ENCODE measurements around the gene CCDC107.
"Not testable (repeated sequence)": the region's sequence is repeated elsewhere in the genome, so short reads cannot be mapped to it uniquely, and the experiment has no call there.

Gene CCDC107

DNA sequence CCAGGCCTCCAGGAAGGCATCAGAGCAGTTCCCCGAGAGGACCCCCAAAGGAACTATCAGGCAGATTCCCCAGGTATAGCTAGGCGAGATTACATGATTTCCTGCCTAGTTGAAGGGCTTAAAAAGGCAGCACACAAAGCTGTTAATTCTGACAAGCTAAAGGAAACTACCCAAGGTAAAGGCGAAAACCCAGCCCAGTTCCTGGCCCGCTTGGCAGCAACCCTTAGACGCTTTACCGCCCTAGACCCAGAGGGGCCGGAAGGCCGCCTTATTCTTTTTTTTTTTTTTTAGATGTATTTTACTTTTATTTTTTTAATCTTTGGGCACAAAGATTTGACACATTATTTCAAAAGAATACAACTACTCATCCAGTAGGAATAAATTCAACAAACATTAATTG, 19.3 kb upstream of the CCDC107 start:
- DNase-seq: not testable (repeated sequence)

DNA sequence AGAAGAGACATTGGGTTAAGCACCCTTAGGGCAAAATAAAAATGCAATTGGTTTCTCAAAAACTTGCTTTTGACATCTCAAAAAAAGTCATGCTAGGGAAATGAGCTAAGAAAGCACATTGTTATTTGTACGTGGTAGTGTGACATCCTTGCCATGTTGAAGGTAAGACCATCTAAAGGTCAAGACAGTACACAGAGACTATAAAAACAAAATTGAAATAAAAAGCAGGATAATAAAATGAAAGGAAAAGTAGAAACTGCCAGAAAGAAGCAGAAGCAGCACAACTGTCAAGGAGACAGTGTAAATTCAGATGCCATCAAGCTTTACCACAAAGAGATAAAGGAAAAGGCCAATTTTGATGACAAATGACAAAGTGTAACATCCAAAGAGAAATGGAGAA, 18.9 kb upstream of the CCDC107 start:
- not testable (repeated sequence) for DNase-seq

DNA sequence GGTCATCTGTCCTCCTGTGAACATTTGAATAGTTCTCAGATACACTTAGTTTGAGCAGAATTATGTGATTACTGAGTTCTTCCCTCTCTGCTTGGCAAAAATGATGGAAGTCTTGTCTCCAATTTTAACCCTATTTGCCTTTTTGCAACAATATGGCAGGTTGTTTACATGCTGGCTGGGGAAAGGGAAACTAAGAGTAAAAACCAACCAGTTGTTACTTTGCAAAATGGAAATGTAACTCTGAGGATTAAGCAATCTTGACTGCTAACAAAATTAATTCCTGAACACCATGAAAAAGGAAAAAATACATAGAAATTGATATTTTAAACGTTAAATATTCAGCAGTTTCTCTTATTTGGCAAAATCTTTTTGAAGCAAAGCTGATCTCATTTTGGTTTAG, 18.5 kb upstream of the CCDC107 start:
- DNase-seq: no peak

DNA sequence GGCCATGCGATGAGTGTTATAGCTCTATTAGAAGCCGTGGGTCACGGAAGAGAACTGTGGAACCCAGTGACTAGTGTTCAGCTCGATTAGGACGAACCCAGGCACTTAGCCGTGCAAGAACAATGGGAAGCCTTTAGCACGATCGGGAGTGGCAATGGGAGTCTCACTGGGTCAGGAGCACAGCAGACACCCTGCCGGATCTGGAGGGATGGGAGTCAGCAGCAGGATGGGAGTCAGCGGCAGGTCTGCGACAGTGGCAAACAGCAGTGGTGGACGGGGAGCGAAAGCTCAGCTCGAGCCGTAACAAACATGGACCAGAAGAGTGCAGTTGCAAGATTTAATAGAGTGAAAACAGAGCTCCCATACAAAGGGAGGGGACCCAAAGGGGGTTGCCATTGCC, 17.7 kb upstream of the CCDC107 start:
- not testable (repeated sequence) for DNase-seq

DNA sequence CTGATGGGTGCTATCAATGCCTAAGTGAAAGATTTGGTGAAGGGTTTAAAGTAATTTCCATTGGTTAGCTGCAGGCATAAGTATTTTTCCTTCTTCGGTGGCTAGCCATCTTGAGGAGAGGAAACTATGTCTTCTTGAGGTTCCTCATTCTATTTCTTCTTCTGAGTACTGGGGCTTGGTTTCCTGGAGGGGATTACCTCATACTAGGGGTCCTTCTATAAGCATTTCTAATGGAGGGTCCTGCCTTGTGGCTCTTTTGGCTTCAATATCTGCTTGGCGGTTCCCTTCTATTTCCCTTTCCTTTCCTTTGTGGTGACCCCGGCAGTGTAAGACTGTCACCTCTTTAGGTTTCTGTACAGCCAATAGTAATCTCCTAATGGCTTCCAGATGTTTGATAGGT, 16.6 kb upstream of the CCDC107 start:
- DNase-seq: not testable (repeated sequence)

DNA sequence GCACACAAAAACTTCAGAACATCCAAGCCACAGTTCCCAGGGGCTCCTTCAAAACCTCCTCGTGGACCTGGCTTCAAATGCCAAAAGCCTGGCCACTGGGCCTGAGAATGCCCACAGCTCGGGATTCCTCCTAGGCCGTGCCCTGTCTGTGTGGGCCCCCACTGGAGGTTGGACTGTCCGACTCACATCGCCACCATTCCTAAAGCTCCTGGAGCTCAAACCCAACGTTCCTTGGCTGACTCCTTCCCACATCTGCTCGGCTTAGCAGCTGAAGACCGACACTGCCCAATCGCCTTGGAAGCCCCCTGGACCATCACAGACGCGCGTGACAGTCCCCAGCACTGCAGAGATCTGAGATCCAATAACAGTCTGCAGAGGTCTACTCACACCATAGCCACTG, 15.0 kb upstream of the CCDC107 start:
- no peak for DNase-seq

DNA sequence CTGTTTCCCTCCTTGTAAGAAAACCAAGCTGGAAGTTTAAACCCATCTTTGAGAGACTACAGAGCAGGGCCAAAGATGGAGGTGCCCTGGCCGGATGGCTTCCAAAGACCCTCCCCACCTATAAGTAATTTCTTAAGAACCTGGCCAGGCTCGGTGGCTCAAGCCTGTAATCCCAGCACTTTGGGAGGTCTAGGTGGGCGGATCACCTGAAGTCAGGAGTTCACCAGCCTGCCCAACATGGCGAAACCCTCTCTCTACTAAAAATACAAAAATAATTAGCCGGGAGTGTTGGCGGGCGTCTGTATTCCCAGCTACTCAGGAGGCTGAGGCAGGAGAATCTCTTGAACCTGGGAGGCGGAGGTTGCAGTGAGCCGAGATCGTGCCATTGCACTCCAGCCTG, 12.4 kb upstream of the CCDC107 start:
- DNase-seq: not testable (repeated sequence)

DNA sequence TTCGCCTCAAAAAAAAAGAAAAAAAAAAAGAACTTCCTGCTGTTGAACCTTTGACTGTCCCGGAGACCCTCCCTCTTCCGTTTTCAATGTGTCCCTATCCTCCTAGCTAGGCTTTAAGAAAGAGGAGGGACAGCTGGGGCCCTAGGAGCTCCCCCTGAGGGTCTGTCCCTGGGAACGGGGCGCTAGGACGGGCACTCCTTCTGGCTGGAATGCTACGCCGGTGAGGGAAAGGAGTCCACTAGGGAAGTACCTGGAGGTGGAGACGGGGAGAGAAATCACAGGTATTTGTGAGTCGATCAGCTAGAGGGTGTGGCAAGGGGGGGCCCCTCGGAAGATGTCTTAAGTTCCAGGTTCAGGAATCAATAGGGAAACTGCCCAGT, 11.9 kb upstream of the CCDC107 start:
- peak; percentile 38 for DNase-seq

DNA sequence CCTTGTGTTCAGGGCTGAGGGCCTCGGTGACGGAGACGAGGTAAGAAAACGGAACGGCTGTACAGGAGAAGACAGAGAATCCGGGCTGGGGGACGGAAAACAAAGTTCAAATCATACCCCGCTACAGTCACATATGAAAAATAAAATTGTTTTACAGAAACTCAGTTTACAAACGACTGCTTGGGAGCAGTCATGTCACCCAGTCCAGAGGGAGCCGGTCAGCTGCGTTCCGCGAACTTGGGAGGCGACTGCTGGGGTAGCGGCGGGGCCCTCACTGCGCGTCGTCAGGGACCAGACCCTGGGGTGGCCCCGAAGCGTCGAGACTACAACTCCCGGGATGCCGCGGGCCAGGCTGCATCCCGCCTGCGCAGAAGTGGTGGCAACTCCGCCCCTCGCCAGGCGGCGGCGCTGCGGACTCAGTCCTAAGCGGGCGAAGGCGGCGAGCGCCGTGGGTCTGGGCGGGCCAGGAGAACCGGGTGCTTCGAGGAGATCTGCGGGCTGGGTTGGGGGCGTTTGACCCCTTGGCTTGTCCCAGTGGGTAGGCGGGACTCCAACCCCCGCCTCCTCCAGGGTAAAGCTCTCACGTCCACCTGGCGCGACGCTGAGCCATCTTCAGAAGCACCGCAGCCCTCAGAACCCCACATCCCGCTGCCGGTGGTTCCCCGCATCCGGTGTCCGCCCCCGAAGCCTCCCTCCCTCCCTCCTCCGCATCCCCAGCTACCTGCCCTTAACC, 11.4 kb upstream of the CCDC107 start:
- DNase-seq: peak; percentile 89

DNA sequence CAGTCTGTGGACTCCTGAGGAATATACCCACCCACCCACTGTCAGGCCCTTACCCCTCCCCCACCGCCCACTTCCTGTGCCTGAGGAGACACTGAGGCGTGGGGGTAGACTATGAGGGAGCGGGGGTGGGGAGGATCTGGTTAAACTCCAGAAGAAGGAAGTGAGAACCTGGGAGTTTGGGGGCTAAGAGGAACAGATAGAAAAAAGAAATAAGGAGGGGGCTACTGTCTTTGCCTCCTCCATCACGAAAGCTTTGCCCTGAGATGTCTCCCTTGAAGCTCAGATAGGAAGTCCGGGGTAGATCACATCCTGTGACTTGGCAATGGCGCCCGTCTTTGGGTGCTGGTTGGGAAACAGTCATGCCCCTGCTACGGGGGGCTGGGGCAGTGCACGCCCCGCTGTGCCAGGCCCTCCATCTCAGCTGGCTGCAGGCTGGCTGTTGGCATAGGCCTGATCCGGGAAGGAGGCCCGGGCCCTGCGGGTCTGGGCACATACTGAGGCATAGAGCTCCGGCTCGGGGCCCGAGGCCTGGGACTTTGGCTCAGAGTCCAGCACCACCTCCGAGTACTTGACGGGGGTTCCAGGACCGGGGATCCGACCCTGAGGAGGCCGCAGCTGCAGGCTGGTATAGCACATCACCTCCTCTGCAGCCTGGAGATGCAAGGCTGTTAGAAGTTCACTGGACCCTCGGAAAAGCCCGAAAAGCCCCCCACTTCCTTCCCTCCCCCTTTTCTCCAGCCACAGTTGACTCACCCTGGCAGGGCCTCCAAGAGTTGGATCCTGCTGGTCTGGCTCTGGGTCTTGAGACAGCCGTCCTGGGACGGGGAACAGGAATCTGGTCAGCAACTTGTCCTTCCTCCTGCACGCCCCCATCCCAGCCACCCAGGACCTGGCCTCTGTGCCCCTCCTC, 8.4 kb upstream of the CCDC107 start:
- DNase-seq: no peak

DNA sequence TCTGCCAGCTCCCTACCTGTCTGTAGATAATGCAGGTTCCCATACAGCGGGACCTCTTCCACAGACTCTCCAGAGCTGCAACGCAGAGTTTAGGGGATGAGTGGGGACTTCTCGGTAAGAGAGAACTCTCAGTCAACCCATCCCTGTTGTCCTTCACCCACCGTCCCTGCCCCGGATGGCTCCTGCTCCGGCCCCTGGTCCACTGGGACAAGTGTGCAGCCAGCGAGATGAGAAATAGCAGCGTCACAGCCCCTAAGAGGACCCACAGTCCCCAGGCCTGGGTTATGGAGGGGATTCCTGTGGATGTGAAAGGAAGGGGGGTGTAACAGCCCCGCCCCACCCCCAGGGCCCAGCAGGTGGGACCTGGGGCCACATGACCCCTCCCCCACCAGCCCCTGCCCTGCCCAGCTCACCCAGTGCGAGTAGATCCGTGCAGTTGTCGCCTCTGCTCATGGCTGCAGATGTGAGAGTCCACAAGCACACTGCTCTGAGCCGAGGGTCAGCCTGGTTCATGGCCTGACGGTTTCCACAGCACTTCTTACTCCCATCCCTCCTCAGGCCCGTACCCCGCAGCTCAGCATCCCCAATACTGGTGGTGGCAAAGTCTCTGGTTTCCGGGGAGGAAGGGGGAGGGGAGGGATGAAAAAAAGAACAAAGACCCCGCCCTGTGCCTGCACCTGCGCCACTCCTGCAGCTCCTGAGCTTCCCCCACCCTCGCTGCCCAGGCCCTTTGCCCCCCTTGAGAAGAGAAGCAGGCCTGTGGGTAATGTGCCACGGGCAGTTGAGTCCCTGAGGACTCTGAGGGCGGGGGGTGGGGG, 7.5 kb upstream of the CCDC107 start, which contains the start of gene SIT1:
Gene SIT1, minus strand, starts transcription at position 591 of the 818 bp plus-strand sequence. Its CDS starts 78 bp downstream, at position 513.
- no peak for DNase-seq

DNA sequence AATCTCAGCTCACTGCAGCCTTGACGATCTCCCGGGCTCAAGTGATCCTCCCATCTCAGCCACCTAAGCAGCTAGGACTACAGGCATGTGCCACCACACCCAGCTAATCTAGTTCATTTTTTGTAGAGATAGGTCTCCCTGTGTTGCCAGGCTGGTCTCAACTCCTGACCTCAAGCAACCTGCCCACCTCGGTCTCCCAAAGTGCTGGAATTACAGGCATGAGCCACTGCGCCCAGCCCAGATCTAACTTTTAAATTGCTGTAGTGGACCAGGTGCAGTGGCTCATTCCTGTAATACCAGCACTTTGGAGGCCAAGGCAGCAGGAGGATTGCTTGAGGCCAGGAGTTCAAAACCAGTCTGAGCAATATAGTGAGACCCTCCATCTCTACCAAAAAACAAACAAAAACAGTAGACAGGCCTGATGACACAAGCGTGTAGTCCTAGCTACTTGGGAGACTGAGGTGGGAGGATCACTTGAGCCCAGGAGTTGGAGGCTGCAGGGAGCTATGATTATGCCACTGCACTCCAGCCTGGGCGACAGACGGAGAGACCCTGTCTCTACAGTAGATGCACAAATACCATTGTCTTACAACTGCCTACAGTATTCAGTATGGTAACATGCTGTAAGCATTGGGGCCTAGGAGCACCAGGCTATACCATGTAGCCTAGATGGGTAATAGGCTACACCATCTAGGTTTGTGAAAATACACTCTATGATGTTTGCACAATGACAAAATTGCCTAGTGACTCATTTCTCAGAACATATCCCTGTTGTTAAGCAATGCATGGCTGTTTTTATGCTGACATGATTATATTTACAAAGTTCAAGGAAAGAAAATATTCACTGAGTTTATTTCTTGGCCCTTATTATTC, 5.9 kb upstream of the CCDC107 start:
- no peak for DNase-seq

DNA sequence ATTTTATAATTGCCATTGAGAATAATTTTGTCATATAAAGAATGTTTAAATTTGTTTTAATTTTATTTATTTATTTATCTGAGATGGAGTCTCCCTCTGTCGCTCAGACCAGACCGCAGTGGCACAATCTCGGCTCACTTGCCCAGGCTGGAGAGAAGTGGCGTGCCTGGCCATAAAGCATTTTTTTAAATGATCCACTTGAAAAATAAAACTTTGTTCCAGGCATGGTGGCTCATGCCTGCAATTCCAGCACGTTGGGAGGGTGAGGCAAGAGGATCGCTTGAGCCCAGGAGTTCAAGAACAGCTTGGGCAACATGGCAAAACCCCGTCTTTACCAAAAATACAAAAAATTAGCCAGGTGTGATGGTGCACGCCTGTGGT, 5.3 kb upstream of the CCDC107 start:
- no peak for DNase-seq

DNA sequence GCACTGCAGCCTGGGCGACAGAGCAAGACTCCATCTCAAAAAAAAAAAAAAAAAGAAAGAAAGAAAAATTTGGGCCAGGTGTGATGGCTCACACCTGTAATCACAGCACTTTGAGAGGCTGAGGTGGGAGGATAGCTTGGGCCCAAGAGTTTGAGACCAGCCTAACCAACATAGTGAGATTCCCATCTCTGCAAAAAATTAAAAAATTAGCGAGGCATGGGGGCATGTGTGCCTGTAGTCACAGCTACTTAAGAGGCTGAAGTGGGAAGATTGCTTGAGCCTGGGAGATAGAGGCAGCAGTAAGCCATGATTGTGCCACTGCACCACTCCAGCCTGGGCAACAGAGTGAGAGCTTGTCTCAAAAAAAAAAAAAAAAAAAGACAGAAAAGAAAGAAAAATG, 4.5 kb upstream of the CCDC107 start:
- DNase-seq: no peak

DNA sequence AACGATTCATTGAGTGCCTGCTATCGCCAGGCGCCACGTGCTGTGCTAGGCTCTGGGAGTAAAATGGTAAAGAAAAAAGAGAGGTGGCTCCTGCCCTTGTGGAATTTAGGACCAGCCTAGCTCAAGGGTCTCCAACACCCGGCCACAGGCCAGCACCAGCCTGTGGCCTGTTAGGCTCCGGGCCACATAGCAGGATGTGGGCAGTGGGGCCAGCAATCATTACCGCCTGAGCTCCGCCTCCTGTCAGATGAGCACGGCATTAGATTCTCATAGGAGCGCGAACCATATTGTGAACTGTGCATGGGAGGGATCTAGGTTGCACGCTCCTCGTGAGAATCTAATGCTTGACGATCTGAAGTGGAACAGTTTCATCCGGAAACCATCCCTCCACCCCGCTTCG, 1.7 kb upstream of the CCDC107 start:
- DNase-seq: no peak

DNA sequence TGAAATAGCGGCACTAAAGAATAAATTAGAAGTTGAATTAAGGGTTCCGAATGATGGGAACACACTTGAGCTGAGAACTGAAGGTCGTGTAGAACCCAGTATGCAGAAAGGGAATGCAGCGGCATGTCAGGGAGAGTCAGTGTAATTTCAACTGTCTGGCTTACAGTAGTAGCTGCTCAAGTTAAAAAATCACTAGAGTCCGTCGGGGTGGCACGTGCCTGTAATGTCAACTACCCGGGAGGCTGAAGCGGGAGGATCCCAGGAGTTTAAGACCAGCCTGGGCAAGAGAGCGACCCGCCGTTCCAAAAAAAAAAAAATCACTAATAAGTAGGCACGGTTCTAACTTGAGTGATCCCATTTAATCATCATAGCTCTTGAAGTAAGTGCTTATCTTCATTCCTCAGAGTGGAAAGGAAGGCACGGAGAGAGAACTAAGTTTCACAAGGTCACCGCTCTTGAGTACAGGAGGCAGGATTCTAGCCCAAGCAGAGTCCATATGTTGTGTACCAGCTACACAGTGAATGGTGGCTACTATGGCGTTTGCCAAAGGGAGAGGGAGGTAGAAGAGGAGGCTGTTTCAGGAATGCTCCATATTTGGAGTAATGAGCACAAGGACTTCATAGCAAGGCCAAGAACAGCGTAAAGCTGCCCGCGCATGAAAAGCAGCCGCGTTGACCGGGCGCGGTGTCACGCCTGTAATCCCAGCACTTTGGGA, 1.1 kb upstream of the CCDC107 start:
- no peak for DNase-seq

DNA sequence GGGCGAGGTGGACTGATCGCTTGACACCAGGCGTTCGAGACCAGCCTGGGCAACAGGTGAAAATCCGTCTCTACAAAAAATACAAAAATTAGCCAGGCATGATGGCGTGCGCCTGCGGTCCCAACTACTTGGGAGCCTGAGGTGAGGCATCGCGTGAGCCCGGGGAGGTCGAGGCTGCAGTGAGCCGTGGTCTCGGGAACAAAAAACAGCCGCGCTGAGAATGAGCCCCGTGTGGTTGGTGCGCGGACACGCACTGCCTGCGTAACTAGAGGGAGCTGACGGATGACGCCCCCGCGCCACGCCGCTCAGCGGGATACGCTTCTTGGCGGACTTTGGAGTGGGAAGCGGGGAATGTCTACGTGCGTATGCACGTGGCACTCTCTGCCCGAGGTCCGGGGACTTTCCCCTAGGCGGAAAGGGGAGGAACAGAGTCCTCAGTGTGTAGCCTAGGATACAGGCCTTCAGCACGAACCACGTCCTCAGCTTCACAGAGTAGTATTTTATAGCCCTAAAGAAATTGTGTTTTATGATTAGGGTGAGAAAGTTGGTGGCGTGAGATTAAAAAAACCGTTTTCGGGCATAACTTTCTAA, 451 bp upstream of the CCDC107 start, which contains the start of gene RMRP:
Gene RMRP, minus strand, starts transcription at position 474 of the 591 bp plus-strand sequence.
- DNase-seq: peak; percentile 99

DNA sequence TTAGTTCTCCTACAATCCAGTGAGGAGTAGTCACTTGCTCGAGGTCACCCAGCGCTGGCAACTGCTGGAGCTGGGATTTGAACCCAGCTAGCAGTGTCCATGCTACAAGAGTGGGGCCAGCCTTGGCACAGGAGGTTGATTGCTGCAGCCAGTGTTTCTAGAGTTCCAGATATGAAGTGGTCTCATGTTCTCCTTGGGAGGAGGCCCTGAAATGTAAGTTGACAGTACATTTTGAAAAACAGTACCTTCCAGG, 802 bp downstream of the CCDC107 start:
- DNase-seq: peak; percentile 47

DNA sequence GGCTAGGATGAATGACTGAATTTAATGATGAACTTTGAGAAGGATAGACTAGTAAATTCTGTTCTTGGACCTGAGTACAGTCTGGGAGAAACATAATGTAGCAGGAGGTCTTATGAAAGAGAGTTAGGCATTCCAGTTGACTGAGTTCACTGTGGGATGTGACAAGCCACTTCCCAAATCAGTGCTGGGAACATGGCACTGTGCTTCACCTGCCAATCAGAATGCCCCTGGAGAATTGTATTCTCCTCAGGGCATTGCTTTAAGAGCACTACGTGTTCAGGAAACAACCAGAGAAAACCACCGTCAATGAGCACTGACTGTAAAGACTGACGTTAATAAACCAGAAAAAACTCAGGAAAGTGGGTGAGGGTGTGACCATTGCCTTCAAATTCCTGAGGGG, 1.2 kb downstream of the CCDC107 start:
- no peak for DNase-seq

DNA sequence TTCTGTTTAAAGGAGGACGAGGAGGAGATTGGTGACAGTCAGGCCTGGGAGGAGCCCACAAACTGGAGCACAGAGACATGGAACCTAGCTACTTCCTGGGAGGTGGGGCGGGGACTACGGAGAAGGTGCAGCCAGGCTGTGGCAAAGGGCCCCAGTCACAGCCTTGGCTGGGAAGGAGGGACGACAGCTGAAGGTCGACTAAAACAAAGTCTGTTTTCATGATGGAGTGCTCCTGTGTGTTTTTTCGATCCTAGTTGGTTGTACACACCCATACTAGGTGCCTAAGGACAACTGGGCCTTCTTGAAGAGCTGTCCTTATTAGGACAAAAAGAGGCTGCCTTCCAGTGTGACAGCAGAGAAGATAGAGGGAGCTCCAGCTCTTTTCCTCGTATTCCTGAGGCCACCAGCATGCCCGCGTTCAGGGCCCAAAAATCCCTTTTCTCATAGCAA, 2.9 kb downstream of the CCDC107 start:
- peak; percentile 10 for DNase-seq

DNA sequence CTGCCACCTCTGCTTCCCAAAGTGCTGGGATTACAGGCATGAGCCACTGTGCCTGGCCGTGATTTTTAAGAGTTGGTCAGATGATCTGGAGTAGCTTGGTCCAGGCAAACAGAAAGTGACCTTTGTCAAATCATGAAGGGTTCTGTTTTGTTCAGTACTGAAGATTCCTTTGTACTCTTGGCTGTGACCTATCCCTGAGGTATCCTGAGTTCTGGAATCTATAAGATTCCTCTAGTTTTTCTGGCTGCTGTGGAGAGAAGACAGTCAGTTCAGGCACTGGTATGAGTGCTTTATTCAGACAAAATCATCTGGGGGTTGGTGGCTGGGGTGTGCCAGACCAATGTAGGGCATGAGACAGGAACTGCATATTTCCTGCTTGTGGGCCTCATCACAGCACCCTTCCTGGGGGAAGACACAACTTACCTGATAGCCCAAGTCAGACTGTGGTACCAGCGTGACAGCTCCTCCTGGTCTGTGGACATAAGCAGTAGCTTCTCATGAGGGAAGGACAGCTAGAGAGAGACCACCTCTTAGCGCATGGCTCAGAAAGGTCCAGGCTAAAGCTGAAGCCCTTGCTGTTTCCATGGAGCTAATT, 3.8 kb downstream of the CCDC107 start:
- no peak for DNase-seq
